ENCODE data around the gene DSEL.

- TF ChIP-seq POLR2A (IDR thresholded peaks at IDR 0.05) (no peak), CTCF (IDR thresholded peaks at IDR 0.05) (no peak)
Measured at GRCh38 chr18:67467188-67467587, 49.3 kb downstream of the DSEL start.

Measured in testis (tissue), 2 donors.